ENCODE results near the gene RPL7L1. TPM values are rescaled to one million over a fixed set of nuclear protein-coding genes. Genes with fewer than 3 reads are reported as not detected.

Gene RPL7L1
- total and polyA plus RNA-seq, 2 donors (not counting 1 experiment from before 2014, with no cell fraction given): 80.0 to 108 TPM

Other genes starting within 250 kb of the RPL7L1 start
- 5.1 and 8.6 TPM in 2 replicates for gene PRPH2, start 157.0 kb upstream of the RPL7L1 start, total RNA-seq
- 4.0 and 6.3 TPM in 2 replicates for gene PRPH2, start 157.0 kb upstream of the RPL7L1 start, polyA plus RNA-seq
- 50.0 and 50.6 TPM in 2 replicates for gene TBCC, start 133.5 kb upstream of the RPL7L1 start, total RNA-seq
- gene TBCC, start 133.5 kb upstream of the RPL7L1 start, polyA plus RNA-seq: 18.2 and 18.7 TPM in 2 replicates
- gene BICRAL, start 97.6 kb upstream of the RPL7L1 start, total RNA-seq: 4.9 and 6.9 TPM in 2 replicates
- gene BICRAL, start 97.6 kb upstream of the RPL7L1 start, polyA plus RNA-seq: 10.2 and 11.5 TPM in 2 replicates
- not detected in 2 replicates for gene PTCRA, start 36.4 kb downstream of the RPL7L1 start, total RNA-seq
- not detected in 2 replicates for gene PTCRA, start 36.4 kb downstream of the RPL7L1 start, polyA plus RNA-seq
- gene CNPY3, start 49.9 kb downstream of the RPL7L1 start, total RNA-seq: 23.9 and 30.4 TPM in 2 replicates
- gene CNPY3, start 49.9 kb downstream of the RPL7L1 start, polyA plus RNA-seq: 30.3 and 38.8 TPM in 2 replicates
- not detected in 2 replicates for gene GNMT, start 81.1 kb downstream of the RPL7L1 start, total RNA-seq
- gene GNMT, start 81.1 kb downstream of the RPL7L1 start, polyA plus RNA-seq: 0.06 and 0.12 TPM in 2 replicates
- 49.2 and 61.4 TPM in 2 replicates for gene PEX6, start 99.6 kb downstream of the RPL7L1 start, total RNA-seq
- gene PEX6, start 99.6 kb downstream of the RPL7L1 start, polyA plus RNA-seq: 4.0 and 5.3 TPM in 2 replicates
- gene PPP2R5D, start 105.0 kb downstream of the RPL7L1 start, total RNA-seq: 20.0 and 27.1 TPM in 2 replicates
- 39.3 and 59.9 TPM in 2 replicates for gene PPP2R5D, start 105.0 kb downstream of the RPL7L1 start, polyA plus RNA-seq
- 52.1 and 60.9 TPM in 2 replicates for gene MEA1, start 134.3 kb downstream of the RPL7L1 start, total RNA-seq
- gene MEA1, start 134.3 kb downstream of the RPL7L1 start, polyA plus RNA-seq: 81.0 and 111 TPM in 2 replicates
- 54.5 and 72.2 TPM in 2 replicates for gene KLHDC3, start 134.6 kb downstream of the RPL7L1 start, total RNA-seq
- gene KLHDC3, start 134.6 kb downstream of the RPL7L1 start, polyA plus RNA-seq: 44.3 and 54.0 TPM in 2 replicates
- 72.4 and 73.0 TPM in 2 replicates for gene RRP36, start 142.0 kb downstream of the RPL7L1 start, total RNA-seq
- 88.0 and 110 TPM in 2 replicates for gene RRP36, start 142.0 kb downstream of the RPL7L1 start, polyA plus RNA-seq
- gene CUL7, start 174.2 kb downstream of the RPL7L1 start, total RNA-seq: 30.3 and 60.3 TPM in 2 replicates
- gene CUL7, start 174.2 kb downstream of the RPL7L1 start, polyA plus RNA-seq: 19.7 and 21.4 TPM in 2 replicates
- 13.9 and 18.2 TPM in 2 replicates for gene MRPL2, start 179.8 kb downstream of the RPL7L1 start, total RNA-seq
- gene MRPL2, start 179.8 kb downstream of the RPL7L1 start, polyA plus RNA-seq: 20.3 and 23.1 TPM in 2 replicates
- gene KLC4, start 180.0 kb downstream of the RPL7L1 start, total RNA-seq: 19.0 and 22.5 TPM in 2 replicates
- gene KLC4, start 180.0 kb downstream of the RPL7L1 start, polyA plus RNA-seq: 5.7 and 7.2 TPM in 2 replicates
- gene PTK7, start 196.7 kb downstream of the RPL7L1 start, total RNA-seq: 145 and 159 TPM in 2 replicates
- 51.9 and 149 TPM in 2 replicates for gene PTK7, start 196.7 kb downstream of the RPL7L1 start, polyA plus RNA-seq

Measured in fibroblast of lung (primary cell).